Endodermal cell (in vitro differentiated cells): ENCODE data around the gene ADAMTS10. TPM values are rescaled to one million over a fixed set of nuclear protein-coding genes. Genes with fewer than 3 reads are reported as not detected.
"Not testable (repeated sequence)": the region's sequence is repeated elsewhere in the genome, so short reads cannot be mapped to it uniquely, and the experiment has no call there.

ENCODE experiments used
- DNase-seq: peaks from one replicate; pipeline ENCODE4 v3.0.0-alpha.2; 2017
- H3K27ac ChIP-seq: 2 replicates; pipeline ENCODE4 v1.5.1; 2013; ENCODE audit warnings: mild to moderate bottlenecking, low read depth, low read length, moderate library complexity
- H3K27me3 ChIP-seq: 2 replicates; pipeline ENCODE4 v1.6.1; 2013; ENCODE audit warnings: mild to moderate bottlenecking, low read length, moderate library complexity; ENCODE audit not compliant: insufficient read depth, control insufficient read depth, poor library complexity, severe bottlenecking
- H3K36me3 ChIP-seq: 2 replicates; pipeline ENCODE4 v1.7.0; 2013; ENCODE audit warnings: mild to moderate bottlenecking, low read length, moderate library complexity; ENCODE audit not compliant: control insufficient read depth, insufficient read depth
- H3K4me1 ChIP-seq: one replicate; pipeline ENCODE4 v1.7.0; 2013; ENCODE audit warnings: low read length; ENCODE audit not compliant: control insufficient read depth, insufficient read depth
- H3K4me3 ChIP-seq: 2 replicates; pipeline ENCODE4 v1.5.1; 2013; ENCODE audit warnings: mild to moderate bottlenecking, low read length, moderate library complexity
- H3K9ac ChIP-seq: 2 replicates; pipeline ENCODE4 v1.6.1; 2013; ENCODE audit warnings: mild to moderate bottlenecking, low read length, moderate library complexity; ENCODE audit not compliant: poor library complexity, severe bottlenecking; ENCODE audit errors: extremely low read depth
- H3K9me3 ChIP-seq: 2 replicates; pipeline ENCODE4 v1.6.1; 2013; ENCODE audit warnings: mild to moderate bottlenecking, low read length, moderate library complexity; ENCODE audit not compliant: control insufficient read depth
- H3K27ac Mint-ChIP-seq: 2 replicates; pipeline ENCODE4 v1.8.0; 2020; ENCODE audit warnings: mixed read lengths
- H3K27me3 Mint-ChIP-seq: 2 replicates; pipeline ENCODE4 v1.8.0; 2021; ENCODE audit warnings: mild to moderate bottlenecking, mixed read lengths; ENCODE audit not compliant: insufficient read depth
- H3K36me3 Mint-ChIP-seq: 2 replicates; pipeline ENCODE4 v1.8.0; 2020; ENCODE audit warnings: low read depth, mixed read lengths
- H3K4me1 Mint-ChIP-seq: 2 replicates; pipeline ENCODE4 v1.8.0; 2020; ENCODE audit warnings: mixed read lengths
- H3K4me3 Mint-ChIP-seq: 2 replicates; pipeline ENCODE4 v1.8.0; 2020; ENCODE audit warnings: mild to moderate bottlenecking, moderate library complexity, mixed read lengths
- H3K9me3 Mint-ChIP-seq: 2 replicates; pipeline ENCODE4 v1.8.0; 2020; ENCODE audit warnings: mild to moderate bottlenecking, mixed read lengths
- WGBS, 2 experiments: methylation state at CpG; one replicate each; pipeline versions ENCODE4 v1.1.5 to v1.1.7; 2013; ENCODE audit warnings: missing lambda C conversion rate in 2 of 2, mixed read lengths in 1 of 2; ENCODE audit not compliant: insufficient coverage in 1 of 2, insufficient read length in 1 of 2; 5-methylcytosine and 5-hydroxymethylcytosine counted together
- total RNA-seq, 2 donors: library from RNA; stranded (reverse); fragmentation: NEBNext Ultra II Directional in 1 of 2; extraction: Animal tissue kit (Norgen Biotek cat#: 25700) in 1 of 2; gene quantifications; 2 replicates in 1 of 2; 3 replicates in 1 of 2; pipeline ENCODE4 v1.2.1, GENCODE V29; 2021
- TF ChIP-seq, protein P1 (sequence below): fragments of 200-600 bp; sonication (generic); conservative IDR thresholded peaks from 2 replicates; pipeline ENCODE4 v1.5.0; 2021; ENCODE audit warnings: antibody characterized with exemption, mild to moderate bottlenecking

ADAMTS10 gene
- total RNA-seq, 2 donors from 2014 or later = 19.3 to 35.9 TPM

DNA sequence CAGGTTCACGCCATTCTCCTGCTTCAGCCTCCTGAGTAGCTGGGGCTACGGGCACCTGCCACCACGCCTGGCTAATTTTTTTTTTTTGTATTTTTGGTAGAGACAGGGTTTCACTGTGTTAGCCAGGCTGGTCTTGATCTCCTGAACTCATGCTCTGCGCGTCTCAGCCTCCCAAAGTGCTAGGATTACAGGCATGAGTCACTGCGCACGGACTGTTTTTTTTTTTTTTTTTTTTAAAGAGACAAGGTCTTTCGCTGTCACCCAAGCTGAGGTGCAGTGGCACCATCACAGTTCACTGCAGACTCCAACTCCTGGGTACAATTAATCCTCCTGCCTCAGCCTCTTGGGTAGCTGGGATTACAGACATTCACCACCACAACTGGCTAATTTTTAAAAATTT, 8.2 kb upstream of the ADAMTS10 start:
- no peak for DNase-seq
- Histone ChIP-seq H3K27ac (no peak overlapping the region), H3K36me3 (no peaks in the 10 kb centered on the region), H3K9ac (no peak overlapping the region), H3K4me1 (no peaks in the 10 kb centered on the region), H3K27me3 (no peaks in the 10 kb centered on the region), H3K4me3 (no peak overlapping the region), H3K9me3 (no peaks in the 10 kb centered on the region)
- Mint-ChIP-seq H3K36me3 (no peaks in the 10 kb centered on the region), H3K4me1 (no peaks in the 10 kb centered on the region), H3K4me3 (no peak overlapping the region), H3K27me3 (peaks cover 3% of the 10 kb centered on the region), H3K27ac (no peak overlapping the region), H3K9me3 (no peaks in the 10 kb centered on the region)
- TF ChIP-seq, protein P1, sequence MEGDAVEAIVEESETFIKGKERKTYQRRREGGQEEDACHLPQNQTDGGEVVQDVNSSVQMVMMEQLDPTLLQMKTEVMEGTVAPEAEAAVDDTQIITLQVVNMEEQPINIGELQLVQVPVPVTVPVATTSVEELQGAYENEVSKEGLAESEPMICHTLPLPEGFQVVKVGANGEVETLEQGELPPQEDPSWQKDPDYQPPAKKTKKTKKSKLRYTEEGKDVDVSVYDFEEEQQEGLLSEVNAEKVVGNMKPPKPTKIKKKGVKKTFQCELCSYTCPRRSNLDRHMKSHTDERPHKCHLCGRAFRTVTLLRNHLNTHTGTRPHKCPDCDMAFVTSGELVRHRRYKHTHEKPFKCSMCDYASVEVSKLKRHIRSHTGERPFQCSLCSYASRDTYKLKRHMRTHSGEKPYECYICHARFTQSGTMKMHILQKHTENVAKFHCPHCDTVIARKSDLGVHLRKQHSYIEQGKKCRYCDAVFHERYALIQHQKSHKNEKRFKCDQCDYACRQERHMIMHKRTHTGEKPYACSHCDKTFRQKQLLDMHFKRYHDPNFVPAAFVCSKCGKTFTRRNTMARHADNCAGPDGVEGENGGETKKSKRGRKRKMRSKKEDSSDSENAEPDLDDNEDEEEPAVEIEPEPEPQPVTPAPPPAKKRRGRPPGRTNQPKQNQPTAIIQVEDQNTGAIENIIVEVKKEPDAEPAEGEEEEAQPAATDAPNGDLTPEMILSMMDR = no peak
- WGBS, 2 experiments = 76 to 86% methylated on average over 6 to 8 of the region's 8 CpGs

DNA sequence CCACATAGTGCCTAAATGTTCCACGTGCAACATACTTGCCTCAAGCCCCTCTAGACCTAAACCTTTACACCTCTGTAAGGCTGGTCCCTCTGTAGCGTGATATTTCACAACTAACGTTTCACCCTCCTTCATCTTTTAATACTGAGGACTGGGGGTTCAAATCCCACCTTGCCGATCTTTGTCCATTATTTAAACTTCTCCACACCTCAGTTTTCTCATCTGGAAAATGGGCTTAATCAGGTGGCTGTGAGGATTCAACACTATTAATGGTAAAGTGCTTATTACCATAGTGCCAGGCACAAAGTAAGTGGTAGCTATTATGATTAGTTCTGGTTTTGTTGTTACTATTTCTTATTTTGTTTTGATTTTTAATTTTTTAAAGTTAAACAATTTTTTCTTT, 7.5 kb upstream of the ADAMTS10 start:
- no peak overlapping the region for H3K4me3 Mint-ChIP-seq
- TF ChIP-seq, protein P1 = no peak
- no peaks in the 10 kb centered on the region for H3K4me1 Mint-ChIP-seq
- H3K27me3 Mint-ChIP-seq = peaks cover 3% of the 10 kb centered on the region
- no peaks in the 10 kb centered on the region for H3K9me3 Mint-ChIP-seq
- DNase-seq = no peak
- WGBS, 2 experiments = 82 to 86% methylated on average over 1 to 4 of the region's 4 CpGs
- H3K4me3 ChIP-seq = no peak overlapping the region
- no peak overlapping the region for H3K9ac ChIP-seq
- no peak overlapping the region for H3K27ac ChIP-seq
- no peaks in the 10 kb centered on the region for H3K9me3 ChIP-seq
- no peaks in the 10 kb centered on the region for H3K36me3 ChIP-seq
- no peaks in the 10 kb centered on the region for H3K27me3 ChIP-seq
- no peak overlapping the region for H3K27ac Mint-ChIP-seq
- H3K4me1 ChIP-seq = no peaks in the 10 kb centered on the region
- no peaks in the 10 kb centered on the region for H3K36me3 Mint-ChIP-seq

DNA sequence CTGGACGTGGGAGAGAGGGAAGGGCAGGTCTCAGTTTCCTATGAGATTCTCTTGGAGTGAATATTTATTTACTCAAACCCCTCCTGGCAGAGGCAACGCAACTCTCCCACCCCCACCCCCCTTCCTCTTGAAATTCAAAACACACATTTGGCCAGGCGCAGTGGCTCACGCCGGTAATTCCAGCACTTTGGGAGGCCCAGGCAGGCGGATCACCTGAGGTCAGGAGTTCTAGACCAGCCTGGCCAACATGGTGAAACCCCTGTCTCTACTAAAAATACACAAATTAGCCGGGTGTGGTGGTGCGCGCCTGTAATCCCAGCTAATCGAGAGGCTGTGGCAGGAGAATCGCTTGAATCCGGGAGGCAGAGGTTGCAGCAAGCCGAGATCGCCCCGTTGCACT, 6.8 kb upstream of the ADAMTS10 start:
- DNase-seq, H3K27ac Mint-ChIP-seq, H3K27me3 Mint-ChIP-seq, H3K4me1 ChIP-seq, H3K4me3 ChIP-seq, H3K27ac ChIP-seq, H3K27me3 ChIP-seq, H3K9me3 Mint-ChIP-seq, H3K36me3 ChIP-seq, H3K4me3 Mint-ChIP-seq, H3K36me3 Mint-ChIP-seq, H3K4me1 Mint-ChIP-seq, H3K9me3 ChIP-seq, H3K9ac ChIP-seq: not testable (repeated sequence)
- 84 to 100% methylated on average over 5 to 15 of the region's 15 CpGs for WGBS, 2 experiments

DNA sequence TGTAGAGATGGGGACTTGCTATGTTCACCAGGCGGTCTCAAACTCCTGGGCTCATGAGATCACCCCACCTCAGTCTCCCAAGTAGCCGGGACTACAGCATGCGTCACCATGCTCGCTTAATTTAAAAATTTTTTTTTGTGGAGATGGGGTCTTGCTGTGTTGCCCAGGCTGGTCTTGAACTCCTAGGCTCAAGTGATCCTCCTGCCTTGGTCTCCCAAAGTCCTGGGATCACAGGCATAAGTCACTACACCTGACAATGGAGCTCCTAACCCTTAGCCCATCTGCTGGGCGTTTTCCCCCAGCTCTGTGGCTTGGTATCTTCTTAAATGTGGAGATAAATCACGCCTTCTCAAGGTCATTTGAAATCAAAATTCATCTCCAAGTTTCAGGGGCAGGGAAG, 6.3 kb upstream of the ADAMTS10 start:
- TF ChIP-seq, protein P1 = no peak
- Mint-ChIP-seq H3K36me3 (no peaks in the 10 kb centered on the region), H3K27me3 (peaks cover 5% of the 10 kb centered on the region), H3K4me3 (no peak overlapping the region), H3K27ac (no peak overlapping the region), H3K9me3 (no peaks in the 10 kb centered on the region), H3K4me1 (peaks cover 3% of the 10 kb centered on the region)
- Histone ChIP-seq H3K9ac (no peak overlapping the region), H3K4me3 (no peak overlapping the region), H3K4me1 (no peaks in the 10 kb centered on the region), H3K9me3 (no peaks in the 10 kb centered on the region), H3K27me3 (no peaks in the 10 kb centered on the region), H3K36me3 (no peaks in the 10 kb centered on the region), H3K27ac (no peak overlapping the region)
- WGBS, 2 experiments = 89% methylated on average over 6 of the region's 6 CpGs; no CpG with 5 or more reads in 1 of the 2 experiments
- no peak for DNase-seq
